Measurements from ENCODE around the gene PTDSS2. TPM values are rescaled to one million over a fixed set of nuclear protein-coding genes. Genes with fewer than 3 reads are reported as not detected.

PTDSS2 gene
- total and polyA plus RNA-seq, 10 of the 15 experiments (the other 5 are each of a cell fraction or from before 2014, with no cell fraction given) = 0.39 to 21.1 (median 10.8) TPM

DNA sequence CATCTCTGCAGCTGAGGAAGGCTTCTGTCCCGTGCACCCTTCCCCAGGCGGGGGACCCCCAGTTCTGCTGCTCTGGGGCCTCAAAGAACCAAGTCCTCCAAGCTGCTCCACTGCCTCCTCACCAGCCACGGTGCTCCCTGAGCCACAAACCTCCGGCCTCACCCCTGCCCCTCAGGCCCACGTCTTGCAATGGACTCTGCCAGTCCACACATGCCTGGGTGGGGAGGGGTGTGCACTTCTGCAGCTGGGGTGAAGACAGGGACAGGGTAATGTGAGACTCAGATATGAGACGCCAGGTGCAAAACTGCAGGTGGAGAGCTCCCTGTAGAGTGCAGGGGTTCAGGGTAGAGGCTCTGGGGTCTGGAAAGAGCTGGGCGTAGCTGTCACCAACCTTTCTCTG, 3.2 kb upstream of the PTDSS2 start:
- H3K79me2 ChIP-seq (ENCODE audit: control insufficient read depth, insufficient read depth, low read length) = peaks cover 14% of the 10 kb centered on the region
- ChIA-PET POLR2A (interaction anchor here (1.1 kb wide), 1 partner anchor 240 kb away, joined by 3 read pairs; the partner anchor contains the start of genes BET1L and RIC8A), SMC1A (ENCODE audit: uncharacterized antibody, unreplicated experiment) (no interaction called here), RAD21 (ENCODE audit: unreplicated experiment) (interaction anchor here (0.6 to 2.7 kb wide), 2 partner anchors 40 to 207 kb away, joined by 3 to 17 read pairs; no protein-coding TSS in a partner anchor), CTCF (interaction anchor here (2.2 to 2.4 kb wide), 2 partner anchors 141 to 196 kb away, joined by 5 to 13 read pairs; no protein-coding TSS in a partner anchor)
- H3K36me3 ChIP-seq (ENCODE audit: control insufficient read depth in 2 of 2, insufficient read depth in 2 of 2, low read length in 1 of 2) = no peaks in the 10 kb centered on the region
- H3K4me1 ChIP-seq (ENCODE audit: control insufficient read depth, insufficient read depth, low read length) = peaks cover 15% of the 10 kb centered on the region
- H3K9me3 ChIP-seq (replicated peaks; ENCODE audit: control insufficient read depth, insufficient read depth, low read length) = no peaks in the 10 kb centered on the region
- H3K4me2 ChIP-seq (ENCODE audit: control insufficient read depth, insufficient read depth) = no peak overlapping the region
- DNase-seq (ENCODE audit: low read depth, low spot score) = no peak
- in situ Hi-C loops (cut with MboI) (no loop called here), intact Hi-C loops (cut with micrococcal nuclease; ENCODE audit: unreplicated experiment) (loop anchor here (10.0 kb wide), 2 partner anchors 142 to 242 kb away; partner anchors contain the start of genes BET1L, IFITM2 and RIC8A)
- ATAC-seq = no peak
- H4K20me1 ChIP-seq (ENCODE audit: control insufficient read depth, insufficient read depth) = no peaks in the 10 kb centered on the region
- no peak for FAIRE-seq
- no peak overlapping the region for H3K4me3 ChIP-seq
- no TSS peak for BruUV-seq (replicated peaks)
- no peak overlapping the region for H3K27ac ChIP-seq (ENCODE audit: control insufficient read depth, insufficient read depth)
- TF ChIP-seq HDAC6 (IDR thresholded peaks at IDR 0.05; ENCODE audit: unreplicated experiment) = no peak
- no peak for TF ChIP-seq SPI1 (IDR thresholded peaks at IDR 0.05; ENCODE audit: borderline replicate concordance, insufficient read depth, low read depth, low read length)
- no peak for TF ChIP-seq GATAD2B (conservative IDR thresholded peaks at IDR 0.05; ENCODE audit: low read depth)
- TF ChIP-seq PAX8 (IDR thresholded peaks at IDR 0.05) = no peak
- no peak for TF ChIP-seq CHD1 (IDR thresholded peaks at IDR 0.05; ENCODE audit: low read depth, low read length)
- TF ChIP-seq SRF (IDR thresholded peaks at IDR 0.05; ENCODE audit: low read depth in 2 of 2, low read length in 2 of 2) = no peak
- TF ChIP-seq NFYA (IDR thresholded peaks at IDR 0.05; ENCODE audit: borderline replicate concordance, low read depth, low read length) = no peak
- TF ChIP-seq BACH1 (IDR thresholded peaks at IDR 0.05; ENCODE audit: borderline replicate concordance) = no peak
- no peak for TF ChIP-seq FOS (IDR thresholded peaks at IDR 0.05; ENCODE audit: borderline replicate concordance, extremely low read depth, insufficient read length)
- no peak for TF ChIP-seq SMC3 (IDR thresholded peaks at IDR 0.05; ENCODE audit: borderline replicate concordance, low read length)
- TF ChIP-seq EP300 (IDR thresholded peaks at IDR 0.05; ENCODE audit: borderline replicate concordance in 1 of 2, control insufficient read depth in 1 of 2, low read depth in 2 of 2, low read length in 2 of 2) = no peak
- TF ChIP-seq ETV6 (conservative IDR thresholded peaks at IDR 0.05 in 1 of 2, IDR thresholded peaks at IDR 0.05 in 1 of 2; ENCODE audit: borderline replicate concordance in 1 of 2, low read depth in 1 of 2) = no peak
- no peak for TF ChIP-seq MYB (IDR thresholded peaks at IDR 0.05; ENCODE audit: borderline replicate concordance, low read depth, low read length)
- TF ChIP-seq, protein P1, sequence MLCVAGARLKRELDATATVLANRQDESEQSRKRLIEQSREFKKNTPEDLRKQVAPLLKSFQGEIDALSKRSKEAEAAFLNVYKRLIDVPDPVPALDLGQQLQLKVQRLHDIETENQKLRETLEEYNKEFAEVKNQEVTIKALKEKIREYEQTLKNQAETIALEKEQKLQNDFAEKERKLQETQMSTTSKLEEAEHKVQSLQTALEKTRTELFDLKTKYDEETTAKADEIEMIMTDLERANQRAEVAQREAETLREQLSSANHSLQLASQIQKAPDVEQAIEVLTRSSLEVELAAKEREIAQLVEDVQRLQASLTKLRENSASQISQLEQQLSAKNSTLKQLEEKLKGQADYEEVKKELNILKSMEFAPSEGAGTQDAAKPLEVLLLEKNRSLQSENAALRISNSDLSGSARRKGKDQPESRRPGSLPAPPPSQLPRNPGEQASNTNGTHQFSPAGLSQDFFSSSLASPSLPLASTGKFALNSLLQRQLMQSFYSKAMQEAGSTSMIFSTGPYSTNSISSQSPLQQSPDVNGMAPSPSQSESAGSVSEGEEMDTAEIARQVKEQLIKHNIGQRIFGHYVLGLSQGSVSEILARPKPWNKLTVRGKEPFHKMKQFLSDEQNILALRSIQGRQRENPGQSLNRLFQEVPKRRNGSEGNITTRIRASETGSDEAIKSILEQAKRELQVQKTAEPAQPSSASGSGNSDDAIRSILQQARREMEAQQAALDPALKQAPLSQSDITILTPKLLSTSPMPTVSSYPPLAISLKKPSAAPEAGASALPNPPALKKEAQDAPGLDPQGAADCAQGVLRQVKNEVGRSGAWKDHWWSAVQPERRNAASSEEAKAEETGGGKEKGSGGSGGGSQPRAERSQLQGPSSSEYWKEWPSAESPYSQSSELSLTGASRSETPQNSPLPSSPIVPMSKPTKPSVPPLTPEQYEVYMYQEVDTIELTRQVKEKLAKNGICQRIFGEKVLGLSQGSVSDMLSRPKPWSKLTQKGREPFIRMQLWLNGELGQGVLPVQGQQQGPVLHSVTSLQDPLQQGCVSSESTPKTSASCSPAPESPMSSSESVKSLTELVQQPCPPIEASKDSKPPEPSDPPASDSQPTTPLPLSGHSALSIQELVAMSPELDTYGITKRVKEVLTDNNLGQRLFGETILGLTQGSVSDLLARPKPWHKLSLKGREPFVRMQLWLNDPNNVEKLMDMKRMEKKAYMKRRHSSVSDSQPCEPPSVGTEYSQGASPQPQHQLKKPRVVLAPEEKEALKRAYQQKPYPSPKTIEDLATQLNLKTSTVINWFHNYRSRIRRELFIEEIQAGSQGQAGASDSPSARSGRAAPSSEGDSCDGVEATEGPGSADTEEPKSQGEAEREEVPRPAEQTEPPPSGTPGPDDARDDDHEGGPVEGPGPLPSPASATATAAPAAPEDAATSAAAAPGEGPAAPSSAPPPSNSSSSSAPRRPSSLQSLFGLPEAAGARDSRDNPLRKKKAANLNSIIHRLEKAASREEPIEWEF (IDR thresholded peaks at IDR 0.05; ENCODE audit: insufficient replicate concordance, low read depth, low read length) = no peak
- TF ChIP-seq SMAD5 (IDR thresholded peaks at IDR 0.05; ENCODE audit: low read depth) = no peak
- 65% methylated on average over 7 of the region's 7 CpGs for WGBS (ENCODE audit: insufficient coverage, insufficient replicate concordance, low lambda C conversion rate, missing lambda C conversion rate)
- H3K9ac ChIP-seq (ENCODE audit: control insufficient read depth, insufficient read depth, low read length) = no peak overlapping the region
- H2AFZ ChIP-seq (ENCODE audit: control insufficient read depth, low read depth, low read length) = no peak overlapping the region
- no peaks in the 10 kb centered on the region for H3K27me3 ChIP-seq (replicated peaks in 1 of 2; ENCODE audit: control insufficient read depth in 2 of 2, insufficient read depth in 2 of 2, low read length in 1 of 2)

Data from GM12878 (cell line).